CMK (cell line): ENCODE measurements around the gene GRPEL1.
"Not testable (repeated sequence)": the region's sequence is repeated elsewhere in the genome, so short reads cannot be mapped to it uniquely, and the experiment has no call there.

Source experiments
- DNase-seq: peaks from one replicate; pipeline ENCODE4 v3.0.0-alpha.2; 2010; ENCODE audit warnings: low read depth

The GRPEL1 gene

GRCh38 chr4:7067452-7068278 lies at the start of gene GRPEL1:
Gene GRPEL1 (minus strand): TSS chr4:7068064. CDS start chr4:7068032, 32 bp downstream.
- DNase-seq, result peak; percentile 97

- no peak for DNase-seq
Observed at GRCh38 chr4:7116705-7117104, 48.8 kb upstream of the GRPEL1 start.

GRCh38 chr4:7115557-7116340 lies 47.9 kb upstream of the GRPEL1 start:
- no peak for DNase-seq

- no peak for DNase-seq
Observed at GRCh38 chr4:7112656-7113055, 44.8 kb upstream of the GRPEL1 start.

- no peak for DNase-seq
Observed at GRCh38 chr4:7111441-7111840, 43.6 kb upstream of the GRPEL1 start.

GRCh38 chr4:7110546-7110945 lies 42.7 kb upstream of the GRPEL1 start:
- DNase-seq, result no peak

GRCh38 chr4:7109169-7109568 lies 41.3 kb upstream of the GRPEL1 start:
- DNase-seq, result no peak

- no peak for DNase-seq
Observed at GRCh38 chr4:7108660-7109059, 40.8 kb upstream of the GRPEL1 start.

- DNase-seq, result no peak
Observed at GRCh38 chr4:7108046-7108625, 40.3 kb upstream of the GRPEL1 start.

GRCh38 chr4:7107166-7107905 lies 39.5 kb upstream of the GRPEL1 start:
- no peak for DNase-seq

- DNase-seq, result no peak
Observed at GRCh38 chr4:7105276-7105675, 37.4 kb upstream of the GRPEL1 start.

GRCh38 chr4:7104366-7105031 lies 36.6 kb upstream of the GRPEL1 start:
- DNase-seq, result no peak

GRCh38 chr4:7103607-7104365 lies 35.9 kb upstream of the GRPEL1 start:
- no peak for DNase-seq

- peak; percentile 53 for DNase-seq
Observed at GRCh38 chr4:7103031-7103606, 35.3 kb upstream of the GRPEL1 start.

GRCh38 chr4:7102516-7102909 lies 34.6 kb upstream of the GRPEL1 start:
- DNase-seq, result not testable (repeated sequence)

GRCh38 chr4:7101692-7102515 lies 34.0 kb upstream of the GRPEL1 start:
- DNase-seq, result peak; percentile 53

- no peak for DNase-seq
Observed at GRCh38 chr4:7096236-7096635, 28.4 kb upstream of the GRPEL1 start.

- no peak for DNase-seq
Observed at GRCh38 chr4:7095611-7096155, 27.8 kb upstream of the GRPEL1 start.

GRCh38 chr4:7094916-7095315 lies 27.1 kb upstream of the GRPEL1 start:
- DNase-seq, result no peak
